Natural killer cell treated with Interleukin-12 subunit alpha and Interleukin-12 subunit beta and Interleukin-15 and Interleukin-18, amount 100 ng/mL, for 72 hours (primary cell): Measurements from ENCODE around the gene TNIP1. TPM values are rescaled to one million over a fixed set of nuclear protein-coding genes. Genes with fewer than 3 reads are reported as not detected.

Experiments
- total RNA-seq, 2 donors: library from RNA; stranded (reverse); gene quantifications; one replicate each; pipeline ENCODE4 v1.2.3, GENCODE V29; 2022

Gene TNIP1
- total RNA-seq, 2 donors from 2014 or later, result 154 to 260 TPM

Other genes with a start within 250 kb of the TNIP1 start
- gene IRGM, start 234.5 kb downstream of the TNIP1 start, total RNA-seq, result 1 to 10 TPM; 1.5 to 2.2 TPM
- 1 to 10 TPM; 4.0 to 7.4 TPM for gene ZNF300, start 176.1 kb downstream of the TNIP1 start, total RNA-seq
- gene GPX3, start 60.4 kb downstream of the TNIP1 start, total RNA-seq, result not detected
- gene ANXA6, start 76.7 kb upstream of the TNIP1 start, total RNA-seq, result 100 to 1,000 TPM; 271 to 398 TPM
- gene CCDC69, start 143.1 kb upstream of the TNIP1 start, total RNA-seq, result 10 to 100 TPM; 59.6 to 98.5 TPM
- gene GM2A, start 172.2 kb upstream of the TNIP1 start, total RNA-seq, result 10 to 100 TPM; 15.4 to 15.9 TPM
- not detected for gene SLC36A3, start 222.7 kb upstream of the TNIP1 start, total RNA-seq